ENCODE data around the gene UBE2G1.

GRCh38 chr17:4236456-4236855 lies 130.0 kb downstream of the UBE2G1 start:
- TF ChIP-seq EZH2 (optimal IDR thresholded peaks at IDR 0.05; ENCODE audit: low read depth, low read length) (no peak), CTCF (IDR thresholded peaks at IDR 0.05; ENCODE audit: low read length) (no peak)

Data from MM.1S (cell line).